GM19324 (cell line): ENCODE results near the gene ARHGEF16.

ENCODE experiments used
- ATAC-seq: cut with Tn5 transposase; IDR thresholded peaks from one replicate; pipeline ENCODE4 v1.9.1; 2021; ENCODE audit warnings: mild to moderate bottlenecking, moderate library complexity; ENCODE audit not compliant: unreplicated experiment, low FRiP score

Gene ARHGEF16

GRCh38 chr1:3510956-3511250 is 56.4 kb downstream of the ARHGEF16 start:
- no peak for ATAC-seq

GRCh38 chr1:3511306-3511705 is 56.8 kb downstream of the ARHGEF16 start:
- no peak for ATAC-seq

- ATAC-seq: no peak
These were observed 57.4 kb downstream of the ARHGEF16 start for GRCh38 chr1:3511856-3512255.

GRCh38 chr1:3514404-3514803 is 59.9 kb downstream of the ARHGEF16 start:
- no peak for ATAC-seq

- ATAC-seq: no peak
These were observed 60.8 kb downstream of the ARHGEF16 start for GRCh38 chr1:3515272-3515671.

GRCh38 chr1:3515774-3516480 is 61.5 kb downstream of the ARHGEF16 start:
- no peak for ATAC-seq

- no peak for ATAC-seq
These were observed 62.0 kb downstream of the ARHGEF16 start for GRCh38 chr1:3516481-3516869.

- ATAC-seq: no peak
These were observed 62.6 kb downstream of the ARHGEF16 start for GRCh38 chr1:3516911-3517675.

GRCh38 chr1:3518256-3518655 is 63.8 kb downstream of the ARHGEF16 start:
- ATAC-seq: no peak

- no peak for ATAC-seq
These were observed 64.3 kb downstream of the ARHGEF16 start for GRCh38 chr1:3518756-3519155.

- ATAC-seq: no peak
These were observed 64.9 kb downstream of the ARHGEF16 start for GRCh38 chr1:3519301-3519885.

- no peak for ATAC-seq
These were observed 66.2 kb downstream of the ARHGEF16 start for GRCh38 chr1:3520419-3521378.

GRCh38 chr1:3521426-3521825 is 67.0 kb downstream of the ARHGEF16 start:
- no peak for ATAC-seq

- ATAC-seq: no peak
These were observed 67.6 kb downstream of the ARHGEF16 start for GRCh38 chr1:3522112-3522511.

- ATAC-seq: no peak
These were observed 68.2 kb downstream of the ARHGEF16 start for GRCh38 chr1:3522564-3523265.

- no peak for ATAC-seq
These were observed 69.5 kb downstream of the ARHGEF16 start for GRCh38 chr1:3523980-3524379.

GRCh38 chr1:3524556-3525203 is 70.2 kb downstream of the ARHGEF16 start:
- ATAC-seq: no peak

- ATAC-seq: no peak
These were observed 71.4 kb downstream of the ARHGEF16 start for GRCh38 chr1:3525551-3526482.

- no peak for ATAC-seq
These were observed 73.3 kb downstream of the ARHGEF16 start for GRCh38 chr1:3527774-3528173.
